Neural progenitor cell (in vitro differentiated cells): Measurements from ENCODE around the gene NXN. TPM values are rescaled to one million over a fixed set of nuclear protein-coding genes. Genes with fewer than 3 reads are reported as not detected.

ENCODE experiments used
- DNase-seq: peaks from one replicate; pipeline ENCODE4 v3.0.0-alpha.2; 2016; ENCODE audit warnings: low spot score
- H2AFZ ChIP-seq: fragments of 200-600 bp; sonication (generic); replicated peaks from 2 replicates; pipeline ENCODE4 v1.6.1; 2016; ENCODE audit warnings: antibody characterized with exemption
- H3F3A ChIP-seq: fragments of 200-600 bp; sonication (generic); 2 replicates; pipeline ENCODE4 v1.6.1; 2016; ENCODE audit warnings: antibody characterized with exemption, low read depth
- H3K27ac ChIP-seq: fragments of 200-600 bp; sonication (generic); 2 replicates; pipeline ENCODE4 v1.5.1; 2016; ENCODE audit warnings: mild to moderate bottlenecking
- H3K27me3 ChIP-seq: fragments of 200-600 bp; sonication (generic); 2 replicates; pipeline ENCODE4 v1.6.1; 2016; ENCODE audit warnings: mild to moderate bottlenecking, moderate library complexity
- H3K36me3 ChIP-seq: fragments of 200-600 bp; sonication (generic); 2 replicates; pipeline ENCODE4 v1.5.1; 2016
- H3K4me1 ChIP-seq: fragments of 200-600 bp; sonication (generic); 2 replicates; pipeline ENCODE4 v1.6.1; 2016; ENCODE audit warnings: mixed run types
- H3K4me2 ChIP-seq: fragments of 200-600 bp; sonication (generic); 2 replicates; pipeline ENCODE4 v1.6.1; 2016
- H3K4me3 ChIP-seq: fragments of 200-600 bp; sonication (generic); 2 replicates; pipeline ENCODE4 v1.5.1; 2016
- H3K79me2 ChIP-seq: fragments of 200-600 bp; sonication (generic); 2 replicates; pipeline ENCODE4 v1.6.1; 2016; ENCODE audit warnings: low read depth
- H3K9ac ChIP-seq: fragments of 200-600 bp; sonication (generic); 2 replicates; pipeline ENCODE4 v1.6.1; 2016
- H3K9me3 ChIP-seq: fragments of 200-600 bp; sonication (generic); 2 replicates; pipeline ENCODE4 v1.5.1; 2016; ENCODE audit warnings: low read depth
- H4K20me1 ChIP-seq: fragments of 200-600 bp; sonication (generic); 2 replicates; pipeline ENCODE4 v1.6.1; 2016; ENCODE audit warnings: low read depth
- H3K27ac Mint-ChIP-seq: 3 replicates; pipeline ENCODE4 v1.8.0; 2021; ENCODE audit warnings: mixed read lengths
- H3K27me3 Mint-ChIP-seq: 2 replicates; pipeline ENCODE4 v1.8.0; 2022; ENCODE audit warnings: low read depth, mild to moderate bottlenecking, inconsistent platforms, moderate library complexity, mixed read lengths; ENCODE audit not compliant: insufficient read depth
- H3K36me3 Mint-ChIP-seq: 3 replicates; pipeline ENCODE4 v1.8.0; 2021; ENCODE audit warnings: mixed read lengths
- H3K4me1 Mint-ChIP-seq: 3 replicates; pipeline ENCODE4 v1.8.0; 2021; ENCODE audit warnings: mixed read lengths
- H3K4me3 Mint-ChIP-seq: 3 replicates; pipeline ENCODE4 v1.8.0; 2021; ENCODE audit warnings: mild to moderate bottlenecking, moderate library complexity, mixed read lengths
- H3K9me3 Mint-ChIP-seq: 3 replicates; pipeline ENCODE4 v1.8.0; 2020; ENCODE audit warnings: mixed read lengths
- EZH2 ChIP-seq: fragments of 200-600 bp; sonication (generic); IDR thresholded peaks from 2 replicates; pipeline ENCODE4 v1.6.1; 2017; ENCODE audit warnings: antibody characterized with exemption, mild to moderate bottlenecking, moderate library complexity
- EZH2phosphoT487 ChIP-seq: fragments of 200-600 bp; sonication (generic); IDR thresholded peaks from 2 replicates; pipeline ENCODE4 v1.6.1; 2017; ENCODE audit warnings: antibody characterized with exemption
- total RNA-seq: library from RNA; depleted of rRNA; stranded (reverse); fragments of >200 nt; gene quantifications from 2 replicates; pipeline ENCODE4 v1.2.3, GENCODE V29; 2015; ENCODE audit warnings: low replicate concordance
- TF ChIP-seq, protein P1 (sequence below): fragments of 200-600 bp; sonication (generic); IDR thresholded peaks from 2 replicates; pipeline ENCODE4 v1.5.1; 2017; ENCODE audit warnings: antibody characterized with exemption, mild to moderate bottlenecking

Gene NXN
- total RNA-seq, 1 donor from 2014 or later: 35.9 TPM

DNA sequence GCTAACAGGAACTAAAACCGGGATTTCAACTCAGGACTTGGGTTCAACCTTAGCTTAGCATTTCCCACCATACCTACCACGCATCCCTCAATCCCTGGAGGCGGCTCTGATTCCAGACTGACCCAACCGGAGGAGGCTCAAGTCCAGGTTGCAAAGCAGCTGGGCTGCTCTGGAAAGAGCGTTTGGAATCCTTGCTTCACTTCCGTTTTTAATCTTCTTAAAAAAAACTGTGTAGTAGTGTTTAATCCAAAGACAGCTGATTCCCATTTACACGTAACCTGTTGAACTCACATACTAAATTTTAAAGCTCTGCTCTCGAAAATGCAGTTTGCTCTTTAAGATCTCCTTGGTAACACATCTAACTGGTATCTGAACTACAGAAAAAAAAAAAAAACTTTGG is 50.0 kb downstream of the NXN start:
- Histone ChIP-seq H3K36me3 (no peaks in the 10 kb centered on the region), H4K20me1 (peaks cover 63% of the 10 kb centered on the region), H3K9ac (no peak overlapping the region), H3K4me3 (no peak overlapping the region), H3K4me2 (no peak overlapping the region), H3K27me3 (no peaks in the 10 kb centered on the region), H3F3A (peaks cover 20% of the 10 kb centered on the region), H3K79me2 (peaks cover 70% of the 10 kb centered on the region), H3K27ac (no peak overlapping the region), H3K4me1 (peaks cover 21% of the 10 kb centered on the region), H3K9me3 (no peaks in the 10 kb centered on the region), H2AFZ (no peak overlapping the region)
- peak overlapping the region; percentile 22 for H3K27ac Mint-ChIP-seq
- H3K36me3 Mint-ChIP-seq: peaks cover 25% of the 10 kb centered on the region
- no peak for DNase-seq
- H3K27me3 Mint-ChIP-seq: peaks cover 3% of the 10 kb centered on the region
- peaks cover 12% of the 10 kb centered on the region for H3K9me3 Mint-ChIP-seq
- TF ChIP-seq EZH2 (no peak), EZH2phosphoT487 (no peak)
- TF ChIP-seq, protein P1, sequence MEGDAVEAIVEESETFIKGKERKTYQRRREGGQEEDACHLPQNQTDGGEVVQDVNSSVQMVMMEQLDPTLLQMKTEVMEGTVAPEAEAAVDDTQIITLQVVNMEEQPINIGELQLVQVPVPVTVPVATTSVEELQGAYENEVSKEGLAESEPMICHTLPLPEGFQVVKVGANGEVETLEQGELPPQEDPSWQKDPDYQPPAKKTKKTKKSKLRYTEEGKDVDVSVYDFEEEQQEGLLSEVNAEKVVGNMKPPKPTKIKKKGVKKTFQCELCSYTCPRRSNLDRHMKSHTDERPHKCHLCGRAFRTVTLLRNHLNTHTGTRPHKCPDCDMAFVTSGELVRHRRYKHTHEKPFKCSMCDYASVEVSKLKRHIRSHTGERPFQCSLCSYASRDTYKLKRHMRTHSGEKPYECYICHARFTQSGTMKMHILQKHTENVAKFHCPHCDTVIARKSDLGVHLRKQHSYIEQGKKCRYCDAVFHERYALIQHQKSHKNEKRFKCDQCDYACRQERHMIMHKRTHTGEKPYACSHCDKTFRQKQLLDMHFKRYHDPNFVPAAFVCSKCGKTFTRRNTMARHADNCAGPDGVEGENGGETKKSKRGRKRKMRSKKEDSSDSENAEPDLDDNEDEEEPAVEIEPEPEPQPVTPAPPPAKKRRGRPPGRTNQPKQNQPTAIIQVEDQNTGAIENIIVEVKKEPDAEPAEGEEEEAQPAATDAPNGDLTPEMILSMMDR: no peak
- H3K4me1 Mint-ChIP-seq: peaks cover 57% of the 10 kb centered on the region
- no peak overlapping the region for H3K4me3 Mint-ChIP-seq

DNA sequence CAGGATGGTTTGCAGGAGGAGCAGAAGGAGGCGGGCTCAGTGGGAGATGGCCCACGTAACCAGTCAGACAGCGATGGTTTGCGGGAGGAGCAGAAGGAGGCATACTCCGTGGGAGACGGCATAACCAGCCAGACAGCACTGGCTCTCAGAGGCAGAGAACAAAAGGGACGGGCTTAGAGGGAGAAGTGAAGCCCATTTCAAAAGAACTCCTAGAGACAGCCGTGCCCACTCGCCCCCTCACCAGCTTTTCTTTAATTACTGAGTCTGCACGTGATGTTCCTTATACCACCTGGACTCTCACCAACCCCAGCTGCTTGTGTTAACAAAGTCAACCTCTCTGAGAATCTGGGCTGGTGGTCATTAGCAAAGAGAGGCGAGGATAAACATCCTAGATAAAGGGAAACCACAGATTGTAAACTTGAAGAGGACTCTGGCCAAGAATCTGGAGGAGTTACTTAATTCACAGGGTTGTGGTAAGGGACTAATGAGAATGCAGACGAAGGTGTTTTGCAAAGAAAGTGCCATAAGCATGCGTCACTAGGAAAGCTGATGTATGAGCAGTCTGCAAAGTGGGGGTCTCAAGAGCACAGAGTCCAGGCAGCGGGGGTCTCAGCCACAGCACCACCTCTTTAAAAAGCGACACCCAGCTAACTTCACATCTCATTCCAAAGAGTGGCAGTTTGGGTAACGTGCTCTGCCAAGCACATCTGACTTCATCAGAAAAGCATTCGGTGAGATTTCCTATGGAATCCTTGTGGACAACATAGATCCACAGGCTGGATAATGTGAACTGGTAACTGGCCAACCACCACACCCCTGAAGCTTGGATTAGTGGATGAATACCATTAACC is 51.7 kb downstream of the NXN start:
- H3K79me2 ChIP-seq: peaks cover 75% of the 10 kb centered on the region
- H3K9me3 Mint-ChIP-seq: peaks cover 24% of the 10 kb centered on the region

DNA sequence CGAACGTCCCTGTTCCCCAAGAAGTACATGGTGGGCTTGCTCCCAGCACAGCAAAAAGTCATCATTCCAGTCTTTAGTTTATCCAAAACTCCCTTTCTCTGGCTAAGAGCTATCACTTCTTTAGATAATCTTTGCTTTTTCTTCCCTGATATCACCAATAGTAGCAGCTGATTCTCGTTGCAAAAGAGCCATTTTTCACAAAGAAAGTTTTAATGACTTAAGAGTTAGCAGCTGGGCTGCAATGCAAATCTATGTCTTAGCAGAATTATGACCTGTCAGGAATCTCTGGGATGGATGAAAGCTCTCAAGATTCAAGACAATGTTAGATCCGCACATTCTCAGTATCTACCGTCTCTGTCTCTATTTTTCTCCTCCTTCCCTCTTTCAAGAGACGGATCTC is 53.8 kb downstream of the NXN start:
- Histone ChIP-seq H3K27ac (no peak overlapping the region), H2AFZ (no peak overlapping the region), H3K9ac (no peak overlapping the region), H3K9me3 (no peaks in the 10 kb centered on the region), H4K20me1 (peaks cover 63% of the 10 kb centered on the region), H3K27me3 (no peaks in the 10 kb centered on the region), H3K4me3 (no peak overlapping the region), H3K79me2 (peaks cover 72% of the 10 kb centered on the region), H3F3A (peaks cover 12% of the 10 kb centered on the region), H3K36me3 (no peaks in the 10 kb centered on the region), H3K4me2 (no peak overlapping the region), H3K4me1 (peaks cover 11% of the 10 kb centered on the region)
- peaks cover 38% of the 10 kb centered on the region for H3K9me3 Mint-ChIP-seq
- H3K36me3 Mint-ChIP-seq: peaks cover 50% of the 10 kb centered on the region
- DNase-seq: no peak
- peak overlapping the region; percentile 43 for H3K27ac Mint-ChIP-seq
- TF ChIP-seq EZH2phosphoT487: no peak
- TF ChIP-seq, protein P1: no peak
- no peak for TF ChIP-seq EZH2
- H3K27me3 Mint-ChIP-seq: peaks cover 7% of the 10 kb centered on the region
- H3K4me1 Mint-ChIP-seq: peaks cover 42% of the 10 kb centered on the region
- no peak overlapping the region for H3K4me3 Mint-ChIP-seq

More for the DNA sequence above, 51.7 kb downstream of the NXN start:
- Histone ChIP-seq H2AFZ (no peak overlapping the region), H3K4me3 (no peak overlapping the region), H3K4me1 (peaks cover 11% of the 10 kb centered on the region), H3K27ac (no peak overlapping the region), H3K27me3 (no peaks in the 10 kb centered on the region), H3K4me2 (peak overlapping the region; percentile 1), H3F3A (peaks cover 12% of the 10 kb centered on the region), H3K9ac (no peak overlapping the region), H3K36me3 (no peaks in the 10 kb centered on the region), H3K9me3 (no peaks in the 10 kb centered on the region), H4K20me1 (peaks cover 58% of the 10 kb centered on the region)
- no peak for TF ChIP-seq EZH2phosphoT487
- TF ChIP-seq, protein P1: no peak
- DNase-seq: peak; percentile 75
- Mint-ChIP-seq H3K4me1 (peaks cover 46% of the 10 kb centered on the region), H3K4me3 (peak overlapping the region; percentile 70), H3K27me3 (no peaks in the 10 kb centered on the region), H3K27ac (peak overlapping the region; percentile 95), H3K36me3 (peaks cover 36% of the 10 kb centered on the region)
